ENCODE data around the gene ST6GALNAC4.

Gene ST6GALNAC4

GRCh38 chr9:127907867-127908659 is 8.8 kb downstream of the ST6GALNAC4 start:
- no peak for TF ChIP-seq CTCF (IDR thresholded peaks at IDR 0.05; ENCODE audit: low read depth, low read length, missing control alignments)
- H3K4me3 ChIP-seq (replicated peaks; ENCODE audit: low read depth, low read length): no peak overlapping the region
- DNase-seq (ENCODE audit: extremely low read depth, low read depth): no peak

- no peak for DNase-seq (ENCODE audit: extremely low read depth, low read depth)
- H3K4me3 ChIP-seq (replicated peaks; ENCODE audit: low read depth, low read length): no peak overlapping the region
- no peak for TF ChIP-seq CTCF (IDR thresholded peaks at IDR 0.05; ENCODE audit: low read depth, low read length, missing control alignments)
Measured at GRCh38 chr9:127905788-127906191, 11.1 kb downstream of the ST6GALNAC4 start.

GRCh38 chr9:127905004-127905728 is 11.7 kb downstream of the ST6GALNAC4 start:
- DNase-seq (ENCODE audit: extremely low read depth, low read depth): no peak
- no peak overlapping the region for H3K4me3 ChIP-seq (replicated peaks; ENCODE audit: low read depth, low read length)
- no peak for TF ChIP-seq CTCF (IDR thresholded peaks at IDR 0.05; ENCODE audit: low read depth, low read length, missing control alignments)

- H3K4me3 ChIP-seq (replicated peaks; ENCODE audit: low read depth, low read length): no peak overlapping the region
- no peak for TF ChIP-seq CTCF (IDR thresholded peaks at IDR 0.05; ENCODE audit: low read depth, low read length, missing control alignments)
- no peak for DNase-seq (ENCODE audit: extremely low read depth, low read depth)
Measured at GRCh38 chr9:127904561-127905003, 12.3 kb downstream of the ST6GALNAC4 start.

- H3K4me3 ChIP-seq (replicated peaks; ENCODE audit: low read depth, low read length): no peak overlapping the region
- DNase-seq (ENCODE audit: extremely low read depth, low read depth): no peak
- no peak for TF ChIP-seq CTCF (IDR thresholded peaks at IDR 0.05; ENCODE audit: low read depth, low read length, missing control alignments)
Measured at GRCh38 chr9:127903557-127904475, 13.0 kb downstream of the ST6GALNAC4 start.

GRCh38 chr9:127899128-127899943 is 17.5 kb downstream of the ST6GALNAC4 start, which contains the start of gene ST6GALNAC6:
Gene ST6GALNAC6, minus strand, starts transcription at chr9:127899603. Its CDS starts 1,622 bp downstream, at chr9:127897981.
- TF ChIP-seq CTCF (IDR thresholded peaks at IDR 0.05; ENCODE audit: low read depth, low read length, missing control alignments): no peak
- no peak for DNase-seq (ENCODE audit: extremely low read depth, low read depth)

More at GRCh38 chr9:127899128-127899943, 17.5 kb downstream of the ST6GALNAC4 start, which contains the start of gene ST6GALNAC6:
- peak within 1 kb of the TSS; percentile 93 for H3K4me3 ChIP-seq (replicated peaks; ENCODE audit: low read depth, low read length)

Data from HFF-Myc (cell line).